HCT116 (cell line): ENCODE measurements around the gene CDH23. TPM values are rescaled to one million over a fixed set of nuclear protein-coding genes. Genes with fewer than 3 reads are reported as not detected.

Source experiments
- ATAC-seq: fragments of 200-7000 bp; cut with Tn5 transposase; 2 replicates; pipeline ENCODE4 v1.9.1; 2020; ENCODE audit warnings: mild to moderate bottlenecking, moderate library complexity
- BruUV-seq: library from RNA; stranded (reverse); fragments of 400-500 nt; replicated peaks from 2 replicates; lab custom pipeline; 2021; lab: Mats Ljungman, UMichigan
- CTCF ChIA-PET: fragments of 300-600 bp; sonication (Branson Sonifier 250); formaldehyde crosslinking; loops from one replicate; lab custom pipeline; 2021; ENCODE audit warnings: antibody characterized with exemption; lab: Charles Lee
- POLR2A ChIA-PET: fragments of 300-600, 350-600 bp; sonication (Branson Sonifier 250); formaldehyde crosslinking; loops from one replicate; lab custom pipeline; 2021; ENCODE audit warnings: antibody characterized with exemption; lab: Charles Lee
- RAD21 ChIA-PET, 2 experiments: fragments of 300-600 bp; sonication (Branson Sonifier 250); formaldehyde crosslinking; loops; one replicate each; lab custom pipeline; 2023; ENCODE audit warnings: low total read pairs in 2 of 2; ENCODE audit not compliant: uncharacterized antibody in 2 of 2, unreplicated experiment in 2 of 2, low non-redundant PET in 1 of 2; lab: Charles Lee
- DNase-seq: peaks from one replicate; pipeline ENCODE4 v3.0.0-alpha.2; 2010; ENCODE audit warnings: low read depth, low spot score
- H2AFZ ChIP-seq: fragments of 200-600 bp; shearing (Covaris generic), sonication (generic); 2 replicates; pipeline ENCODE4 v1.6.1; 2017; ENCODE audit warnings: low read depth, mixed run types, mixed read lengths, antibody characterized with exemption, low read length; ENCODE audit not compliant: poor library complexity, severe bottlenecking
- H3K27ac ChIP-seq: 2 replicates; pipeline ENCODE4 v1.5.1; 2012; ENCODE audit warnings: low read depth, low read length
- H3K27me3 ChIP-seq: fragments of 200-600 bp; sonication (generic); 2 replicates; pipeline ENCODE4 v1.6.1; 2016; ENCODE audit warnings: mixed run types, low read length, mixed read lengths; ENCODE audit not compliant: insufficient read depth
- H3K36me3 ChIP-seq, 2 experiments: fragments of 200-500 bp in 1 of 2; fragments of 200-600 bp in 1 of 2; sonication (Bioruptor generic) in 1 of 2; sonication (generic) in 1 of 2; 2 replicates each; pipeline versions ENCODE4 v1.5.1 to v1.6.1; 2014 to 2016; ENCODE audit warnings: low read length in 2 of 2, inconsistent platforms in 1 of 2, mixed read lengths in 1 of 2, mixed run types in 1 of 2; ENCODE audit not compliant: insufficient read depth in 2 of 2, control insufficient read depth in 1 of 2
- H3K4me1 ChIP-seq, 2 experiments: fragments of 200-600 bp in 1 of 2; sonication (generic) in 1 of 2; 2 replicates each; pipeline versions ENCODE4 v1.5.1 to v1.6.1; 2012 to 2017; ENCODE audit warnings: low read length in 2 of 2, inconsistent platforms in 1 of 2, mild to moderate bottlenecking in 1 of 2, mixed read lengths in 1 of 2, mixed run types in 1 of 2, moderate library complexity in 1 of 2; ENCODE audit not compliant: insufficient read depth in 2 of 2, control insufficient read depth in 1 of 2
- H3K4me2 ChIP-seq: fragments of 200-600 bp; sonication (generic); 2 replicates; pipeline ENCODE4 v1.6.1; 2017; ENCODE audit warnings: mixed run types, low read length, mixed read lengths
- H3K4me3 ChIP-seq, 2 experiments: fragments of 200-600 bp in 1 of 2; sonication (generic) in 1 of 2; replicated peaks in 1 of 2; 2 replicates each; pipeline ENCODE4 v1.5.1; 2011 to 2016; ENCODE audit warnings: low read length in 2 of 2, control low read depth in 1 of 2, low read depth in 1 of 2, mild to moderate bottlenecking in 1 of 2, mixed read lengths in 1 of 2, mixed run types in 1 of 2
- H3K79me2 ChIP-seq: fragments of 200-600 bp; sonication (generic); 2 replicates; pipeline ENCODE4 v1.6.1; 2017; ENCODE audit warnings: mild to moderate bottlenecking, mixed run types, low read length, moderate library complexity, mixed read lengths; ENCODE audit not compliant: insufficient read depth
- H3K9ac ChIP-seq: fragments of 200-600 bp; sonication (generic); 2 replicates; pipeline ENCODE4 v1.6.1; 2016; ENCODE audit warnings: low read length, mixed read lengths
- H3K9me2 ChIP-seq: fragments of 200-600 bp; sonication (generic), shearing (Covaris generic); 2 replicates; pipeline ENCODE4 v1.6.1; 2017; ENCODE audit warnings: mixed run types, mild to moderate bottlenecking, moderate library complexity; ENCODE audit not compliant: insufficient read depth
- H3K9me3 ChIP-seq, 2 experiments: fragments of 200-500 bp in 1 of 2; fragments of 200-600 bp in 1 of 2; sonication (Bioruptor generic) in 1 of 2; sonication (generic) in 1 of 2; 2 replicates each; pipeline ENCODE4 v1.6.1; 2014 to 2017; ENCODE audit warnings: low read length in 2 of 2, mixed read lengths in 2 of 2, inconsistent platforms in 1 of 2, low read depth in 1 of 2, mild to moderate bottlenecking in 1 of 2, mixed run types in 1 of 2, moderate library complexity in 1 of 2; ENCODE audit not compliant: control insufficient read depth in 1 of 2, insufficient read depth in 1 of 2
- H4K20me1 ChIP-seq: fragments of 200-600 bp; sonication (generic), shearing (Covaris generic); 2 replicates; pipeline ENCODE4 v1.6.1; 2017; ENCODE audit warnings: mixed run types, mild to moderate bottlenecking, moderate library complexity; ENCODE audit not compliant: insufficient read depth
- CBX3 ChIP-seq: IDR thresholded peaks from 2 replicates; pipeline ENCODE4 v1.6.1; 2012; ENCODE audit warnings: low read depth
- ELF1 ChIP-seq: IDR thresholded peaks from 2 replicates; pipeline ENCODE4 v1.6.1; 2012; ENCODE audit warnings: low read depth, borderline replicate concordance
- EZH2 ChIP-seq: fragments of 200-600 bp; sonication (generic); IDR thresholded peaks from 2 replicates; pipeline ENCODE4 v1.6.1; 2017; ENCODE audit warnings: antibody characterized with exemption, mixed run types
- FOSL1 ChIP-seq: IDR thresholded peaks from 2 replicates; pipeline ENCODE4 v1.6.1; 2012; ENCODE audit warnings: low read depth
- RAD21 ChIP-seq: IDR thresholded peaks from 2 replicates; pipeline ENCODE4 v1.6.1; 2012; ENCODE audit warnings: low read depth, mild to moderate bottlenecking
- SIN3A ChIP-seq: IDR thresholded peaks from 2 replicates; pipeline ENCODE4 v1.6.1; 2012; ENCODE audit warnings: low read depth
- SP1 ChIP-seq: IDR thresholded peaks from 2 replicates; pipeline ENCODE4 v1.6.1; 2012; ENCODE audit warnings: low read depth
- SRF ChIP-seq: IDR thresholded peaks from 2 replicates; pipeline ENCODE4 v1.6.1; 2012; ENCODE audit warnings: low read depth
- TCF7L2 ChIP-seq: IDR thresholded peaks from 2 replicates; pipeline ENCODE4 v1.7.0; 2011; ENCODE audit warnings: borderline replicate concordance, inconsistent platforms; ENCODE audit not compliant: insufficient read depth, insufficient read length; ENCODE audit errors: extremely low read depth
- ZFX ChIP-seq: fragments of 450-650 bp; IDR thresholded peaks from 2 replicates; pipeline ENCODE4 v1.6.1; 2017
- ZNF274 ChIP-seq: fragments of 200-500 bp; sonication (Bioruptor generic); IDR thresholded peaks from 2 replicates; pipeline ENCODE4 v1.6.1; 2014; ENCODE audit warnings: mild to moderate bottlenecking, low read depth, low read length, inconsistent platforms
- intact Hi-C: fragments of 100-400 bp; cut with micrococcal nuclease; formaldehyde crosslinking; loops from 2 replicates; pipeline ENCODE4 v1.10.0; 2022
- total RNA-seq: library from RNA; stranded (reverse); gene quantifications from one replicate; pipeline ENCODE4 v1.2.1, GENCODE V29; 2021; ENCODE audit not compliant: unreplicated experiment
- TF ChIP-seq, protein P1 (sequence below): IDR thresholded peaks from 2 replicates; pipeline ENCODE4 v1.6.1; 2012; ENCODE audit warnings: low read depth
- TF ChIP-seq, protein P2 (sequence below): IDR thresholded peaks from 2 replicates; pipeline ENCODE4 v1.6.1; 2011; ENCODE audit warnings: mild to moderate bottlenecking, low read length, moderate library complexity; ENCODE audit not compliant: insufficient replicate concordance; ENCODE audit errors: extremely low read depth
- TF ChIP-seq, protein P3 (sequence below): IDR thresholded peaks from 2 replicates; pipeline ENCODE4 v1.6.1; 2012

The CDH23 gene
- total RNA-seq, 1 experiment from 2014 or later = not detected

DNA sequence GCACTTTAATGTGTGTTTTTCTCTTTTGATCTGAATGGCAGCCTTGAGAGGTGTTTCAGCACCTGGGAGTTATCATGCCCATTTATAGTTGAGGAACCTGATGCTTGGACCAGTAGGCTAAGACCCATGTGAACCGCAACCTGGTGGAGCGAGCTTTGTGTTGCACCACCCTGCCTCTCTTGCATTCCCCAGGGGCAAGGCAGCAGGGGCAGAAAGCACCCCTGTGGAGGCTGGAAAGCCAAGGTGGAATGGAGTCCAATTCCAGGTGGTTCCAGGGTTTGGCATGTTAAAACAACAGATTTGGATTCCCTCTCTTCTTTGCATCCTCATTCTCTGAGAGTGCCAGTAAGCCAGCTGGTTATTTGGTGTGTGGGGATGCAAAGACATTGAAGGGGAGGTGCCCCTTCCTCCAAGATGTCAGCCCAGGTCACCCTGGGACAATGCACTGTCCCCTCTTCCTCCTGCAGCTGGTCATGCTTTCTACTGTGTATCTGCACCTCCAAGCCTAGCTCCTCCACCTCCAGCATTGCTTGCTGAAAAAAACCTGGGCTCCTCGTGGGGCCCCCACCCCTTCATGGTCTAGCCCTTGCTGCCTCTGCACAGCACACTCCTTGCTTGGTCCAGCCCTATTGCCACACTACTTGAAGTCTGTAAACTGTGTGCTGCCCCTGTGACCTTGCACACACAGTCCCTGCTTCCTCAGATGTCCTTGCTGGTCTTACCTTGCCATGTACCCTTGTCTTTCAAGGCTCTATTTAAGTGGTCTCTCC, 5.6 kb upstream of the CDH23 start:
- Histone ChIP-seq H2AFZ (no peak overlapping the region), H3K4me2 (no peak overlapping the region), H3K4me3 (no peak overlapping the region), H3K9ac (no peak overlapping the region), H3K27me3 (no peaks in the 10 kb centered on the region; the same call in 1 of the 2 replicates), H3K4me1 (no peaks in the 10 kb centered on the region), H3K9me3 (no peaks in the 10 kb centered on the region)
- BruUV-seq = no TSS peak
- ChIA-PET CTCF (no interaction called here), RAD21 (no interaction called here)
- no peak for ATAC-seq
- intact Hi-C loops = no loop called here
- TF ChIP-seq, protein P1, sequence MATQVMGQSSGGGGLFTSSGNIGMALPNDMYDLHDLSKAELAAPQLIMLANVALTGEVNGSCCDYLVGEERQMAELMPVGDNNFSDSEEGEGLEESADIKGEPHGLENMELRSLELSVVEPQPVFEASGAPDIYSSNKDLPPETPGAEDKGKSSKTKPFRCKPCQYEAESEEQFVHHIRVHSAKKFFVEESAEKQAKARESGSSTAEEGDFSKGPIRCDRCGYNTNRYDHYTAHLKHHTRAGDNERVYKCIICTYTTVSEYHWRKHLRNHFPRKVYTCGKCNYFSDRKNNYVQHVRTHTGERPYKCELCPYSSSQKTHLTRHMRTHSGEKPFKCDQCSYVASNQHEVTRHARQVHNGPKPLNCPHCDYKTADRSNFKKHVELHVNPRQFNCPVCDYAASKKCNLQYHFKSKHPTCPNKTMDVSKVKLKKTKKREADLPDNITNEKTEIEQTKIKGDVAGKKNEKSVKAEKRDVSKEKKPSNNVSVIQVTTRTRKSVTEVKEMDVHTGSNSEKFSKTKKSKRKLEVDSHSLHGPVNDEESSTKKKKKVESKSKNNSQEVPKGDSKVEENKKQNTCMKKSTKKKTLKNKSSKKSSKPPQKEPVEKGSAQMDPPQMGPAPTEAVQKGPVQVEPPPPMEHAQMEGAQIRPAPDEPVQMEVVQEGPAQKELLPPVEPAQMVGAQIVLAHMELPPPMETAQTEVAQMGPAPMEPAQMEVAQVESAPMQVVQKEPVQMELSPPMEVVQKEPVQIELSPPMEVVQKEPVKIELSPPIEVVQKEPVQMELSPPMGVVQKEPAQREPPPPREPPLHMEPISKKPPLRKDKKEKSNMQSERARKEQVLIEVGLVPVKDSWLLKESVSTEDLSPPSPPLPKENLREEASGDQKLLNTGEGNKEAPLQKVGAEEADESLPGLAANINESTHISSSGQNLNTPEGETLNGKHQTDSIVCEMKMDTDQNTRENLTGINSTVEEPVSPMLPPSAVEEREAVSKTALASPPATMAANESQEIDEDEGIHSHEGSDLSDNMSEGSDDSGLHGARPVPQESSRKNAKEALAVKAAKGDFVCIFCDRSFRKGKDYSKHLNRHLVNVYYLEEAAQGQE = no peak
- TF ChIP-seq FOSL1 (no peak), ZFX (no peak), SP1 (no peak), TCF7L2 (no peak), RAD21 (no peak), SIN3A (no peak), CBX3 (no peak), ELF1 (no peak), SRF (no peak), EZH2 (no peak), ZNF274 (no peak)
- TF ChIP-seq, protein P2, sequence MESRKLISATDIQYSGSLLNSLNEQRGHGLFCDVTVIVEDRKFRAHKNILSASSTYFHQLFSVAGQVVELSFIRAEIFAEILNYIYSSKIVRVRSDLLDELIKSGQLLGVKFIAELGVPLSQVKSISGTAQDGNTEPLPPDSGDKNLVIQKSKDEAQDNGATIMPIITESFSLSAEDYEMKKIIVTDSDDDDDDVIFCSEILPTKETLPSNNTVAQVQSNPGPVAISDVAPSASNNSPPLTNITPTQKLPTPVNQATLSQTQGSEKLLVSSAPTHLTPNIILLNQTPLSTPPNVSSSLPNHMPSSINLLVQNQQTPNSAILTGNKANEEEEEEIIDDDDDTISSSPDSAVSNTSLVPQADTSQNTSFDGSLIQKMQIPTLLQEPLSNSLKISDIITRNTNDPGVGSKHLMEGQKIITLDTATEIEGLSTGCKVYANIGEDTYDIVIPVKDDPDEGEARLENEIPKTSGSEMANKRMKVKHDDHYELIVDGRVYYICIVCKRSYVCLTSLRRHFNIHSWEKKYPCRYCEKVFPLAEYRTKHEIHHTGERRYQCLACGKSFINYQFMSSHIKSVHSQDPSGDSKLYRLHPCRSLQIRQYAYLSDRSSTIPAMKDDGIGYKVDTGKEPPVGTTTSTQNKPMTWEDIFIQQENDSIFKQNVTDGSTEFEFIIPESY = no peak
- TF ChIP-seq, protein P3, sequence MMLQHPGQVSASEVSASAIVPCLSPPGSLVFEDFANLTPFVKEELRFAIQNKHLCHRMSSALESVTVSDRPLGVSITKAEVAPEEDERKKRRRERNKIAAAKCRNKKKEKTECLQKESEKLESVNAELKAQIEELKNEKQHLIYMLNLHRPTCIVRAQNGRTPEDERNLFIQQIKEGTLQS = no peak
- TF ChIP-seq, all 23 proteins: peak for 0
- Histone ChIP-seq H4K20me1 (no peaks in the 10 kb centered on the region), H3K36me3 (no peaks in the 10 kb centered on the region), H3K9me2 (no peaks in the 10 kb centered on the region), H3K27ac (no peak overlapping the region), H3K79me2 (no peaks in the 10 kb centered on the region)
- POLR2A ChIA-PET = no interaction called here
- DNase-seq = no peak
